GM19043 (cell line): ENCODE results near the gene PUM1.
"Not testable (repeated sequence)": the region's sequence is repeated elsewhere in the genome, so short reads cannot be mapped to it uniquely, and the experiment has no call there.

Source experiments
- ATAC-seq: cut with Tn5 transposase; IDR thresholded peaks from one replicate; pipeline ENCODE4 v1.9.1; 2021; ENCODE audit warnings: low read depth; ENCODE audit not compliant: unreplicated experiment

PUM1 gene

DNA sequence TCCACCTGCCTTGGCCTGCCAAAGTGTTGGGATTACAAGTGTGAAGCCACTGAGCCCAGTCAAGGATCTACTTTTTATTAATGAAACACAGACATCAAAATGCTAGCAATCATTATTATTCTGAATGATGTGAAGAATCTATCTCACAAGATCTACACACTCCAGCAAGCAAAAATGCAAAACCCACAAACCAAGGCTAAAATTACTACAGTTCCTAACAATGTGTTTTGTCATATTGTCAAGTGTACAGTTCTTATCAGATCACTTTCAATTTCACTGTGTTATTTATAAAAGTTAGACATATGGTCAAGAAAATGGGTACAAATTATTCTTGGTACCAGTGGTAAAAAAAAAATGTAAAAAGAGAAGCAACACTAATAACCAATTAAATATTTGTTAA lies 95.6 kb downstream of the PUM1 start:
- ATAC-seq = no peak

DNA sequence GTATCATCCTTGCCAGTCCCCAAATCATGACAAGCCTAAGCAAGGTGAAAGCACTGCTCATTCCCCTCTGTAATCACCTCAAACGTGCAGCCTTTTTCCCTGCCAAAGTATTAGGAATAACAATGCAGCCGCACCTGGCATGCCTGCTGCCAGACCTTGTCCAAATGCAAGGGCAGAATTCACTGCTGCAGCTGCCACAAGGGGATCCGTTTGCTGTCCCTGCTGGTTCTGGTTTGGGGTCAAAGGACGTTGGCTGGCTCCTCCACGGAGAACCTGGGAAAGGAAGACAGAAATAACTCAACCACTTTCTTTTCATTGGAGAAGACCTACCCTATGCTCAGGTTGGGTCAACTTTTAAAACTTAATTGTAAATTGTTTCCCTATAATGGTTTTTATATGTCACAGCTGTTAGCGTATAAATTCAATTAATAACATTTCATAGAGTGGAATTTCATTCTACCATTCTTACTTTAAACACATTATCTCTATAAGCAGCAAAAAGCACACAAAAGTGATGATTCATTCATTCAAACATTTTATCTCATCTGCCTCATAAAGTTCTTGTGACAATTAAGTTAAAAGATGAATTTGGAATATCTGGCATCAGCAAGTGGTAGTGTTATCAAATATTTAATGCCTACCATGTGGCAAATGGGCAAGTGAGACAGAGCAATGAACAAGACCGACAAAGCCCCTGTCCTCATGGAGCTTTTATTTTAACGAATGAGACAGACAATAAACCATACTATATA lies 97.1 kb downstream of the PUM1 start:
- no peak for ATAC-seq

DNA sequence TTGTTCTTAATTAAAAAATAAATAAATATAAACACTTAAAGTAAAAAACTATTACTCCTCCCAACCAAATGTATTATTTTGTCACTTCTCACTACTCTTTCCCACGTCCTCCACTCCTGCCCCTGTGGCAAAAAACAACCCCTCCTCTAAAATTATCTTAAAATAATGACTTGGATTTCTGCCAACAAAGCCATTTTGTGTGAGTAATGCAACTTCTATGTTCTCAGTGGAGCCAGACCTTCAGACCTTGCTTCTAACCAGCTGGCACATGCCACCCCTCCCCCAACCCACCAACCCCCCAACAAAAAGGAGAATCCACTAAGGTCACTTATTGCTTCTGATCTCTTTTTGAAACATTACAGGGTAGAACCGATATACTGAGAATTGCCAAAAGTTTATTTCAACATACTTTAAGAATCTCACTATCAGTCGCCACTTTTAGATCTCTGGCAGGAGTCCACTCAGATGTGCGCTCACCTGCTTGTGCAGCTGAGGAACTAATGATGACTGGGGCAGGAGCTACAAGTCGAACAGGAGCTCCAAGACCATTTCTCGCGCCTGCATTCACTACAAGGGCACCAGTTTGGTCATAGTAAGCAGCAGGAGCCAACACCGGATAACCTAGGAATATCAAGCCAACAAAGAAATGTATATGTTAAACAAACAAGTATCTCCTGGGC lies 98.7 kb downstream of the PUM1 start:
- no peak for ATAC-seq

DNA sequence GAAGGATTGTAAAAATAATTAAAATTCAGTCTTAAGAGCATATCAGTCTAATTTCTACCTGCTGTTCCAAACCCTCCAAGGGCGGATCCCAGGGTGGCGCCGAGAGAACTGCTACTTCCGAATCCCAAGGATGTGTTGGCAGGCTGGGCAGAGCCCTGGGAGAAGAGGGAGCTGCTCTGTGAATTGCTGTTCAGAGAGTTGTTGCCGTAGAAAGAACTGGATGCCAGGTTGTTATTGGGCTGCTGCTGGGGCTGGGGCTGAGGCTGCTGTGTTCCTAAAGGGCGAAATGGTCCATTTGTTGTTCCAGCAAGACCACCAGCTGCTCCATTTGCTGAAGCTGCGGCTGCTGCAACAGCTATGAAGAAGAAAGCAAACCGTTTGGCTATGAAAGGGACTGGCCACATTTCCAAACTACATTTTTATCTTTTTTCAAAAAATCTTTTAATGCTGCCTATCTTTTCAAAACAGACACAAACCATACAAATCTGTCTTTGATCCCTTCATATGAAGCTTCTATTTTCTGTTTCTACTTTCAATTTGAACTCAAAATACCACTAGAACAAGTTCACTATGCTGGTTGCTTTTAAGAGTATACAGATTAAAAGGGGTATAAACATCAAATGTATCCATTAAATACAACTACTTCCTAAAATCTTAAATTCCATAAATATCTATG lies 99.5 kb downstream of the PUM1 start:
- ATAC-seq = no peak

DNA sequence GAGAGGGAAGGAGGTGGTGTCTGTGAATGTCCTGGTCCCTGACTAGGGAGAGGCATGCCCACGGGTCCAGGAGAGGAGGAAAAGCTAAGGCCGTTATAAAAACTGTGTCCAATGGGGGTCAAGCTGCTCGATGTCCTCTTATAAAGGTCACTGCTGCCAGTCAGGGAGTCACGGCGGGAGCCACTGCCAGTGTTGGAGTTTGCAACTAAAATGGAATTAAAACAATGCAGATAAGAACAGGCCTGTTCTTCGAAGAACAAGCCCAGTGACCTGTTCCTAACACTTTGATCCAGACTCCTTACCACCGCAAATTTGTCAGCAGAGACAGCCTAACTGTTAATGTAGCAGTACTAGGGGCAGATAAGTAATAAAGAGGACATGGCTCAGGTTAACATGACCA lies 100.8 kb downstream of the PUM1 start:
- ATAC-seq = no peak

DNA sequence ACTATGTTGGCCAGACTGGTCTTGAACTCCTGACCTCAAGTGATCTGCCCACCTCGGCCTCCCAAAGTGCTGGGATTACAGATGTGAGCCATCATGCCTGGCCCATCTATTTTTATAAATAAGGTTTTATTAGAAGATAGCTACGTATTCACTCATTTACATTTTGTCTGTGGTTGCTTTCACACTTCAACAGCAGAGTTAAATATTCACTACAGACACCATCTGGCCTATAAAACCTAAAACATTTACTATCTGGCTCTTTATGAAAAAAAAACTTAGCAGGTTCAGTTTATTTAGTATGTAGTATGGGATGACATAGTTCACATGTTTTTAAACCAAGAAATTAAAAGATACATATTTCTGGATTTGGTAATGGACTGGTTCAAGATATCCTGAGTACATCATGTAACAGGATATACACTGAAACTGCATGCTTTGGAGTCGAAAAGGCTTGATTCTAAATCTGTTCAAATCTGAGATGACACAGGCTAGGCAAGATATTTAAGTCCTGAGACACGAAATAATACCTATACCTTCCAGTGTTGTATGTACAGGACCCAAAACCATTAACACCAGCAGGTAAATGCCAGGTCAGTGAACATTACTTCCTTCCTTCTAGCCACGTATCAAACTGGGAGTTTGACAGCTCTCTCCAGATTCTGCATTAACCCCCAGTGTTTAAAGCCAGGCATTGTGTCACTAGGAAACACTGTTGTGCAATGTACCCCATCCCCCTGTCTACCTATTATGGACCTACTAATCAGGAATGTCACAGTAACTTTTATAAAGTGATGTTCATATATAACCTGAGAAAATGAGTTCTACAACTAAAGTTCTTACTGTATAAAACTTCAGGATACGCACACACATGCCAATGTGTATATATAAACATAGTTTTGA lies 102.7 kb downstream of the PUM1 start:
- ATAC-seq = no peak

DNA sequence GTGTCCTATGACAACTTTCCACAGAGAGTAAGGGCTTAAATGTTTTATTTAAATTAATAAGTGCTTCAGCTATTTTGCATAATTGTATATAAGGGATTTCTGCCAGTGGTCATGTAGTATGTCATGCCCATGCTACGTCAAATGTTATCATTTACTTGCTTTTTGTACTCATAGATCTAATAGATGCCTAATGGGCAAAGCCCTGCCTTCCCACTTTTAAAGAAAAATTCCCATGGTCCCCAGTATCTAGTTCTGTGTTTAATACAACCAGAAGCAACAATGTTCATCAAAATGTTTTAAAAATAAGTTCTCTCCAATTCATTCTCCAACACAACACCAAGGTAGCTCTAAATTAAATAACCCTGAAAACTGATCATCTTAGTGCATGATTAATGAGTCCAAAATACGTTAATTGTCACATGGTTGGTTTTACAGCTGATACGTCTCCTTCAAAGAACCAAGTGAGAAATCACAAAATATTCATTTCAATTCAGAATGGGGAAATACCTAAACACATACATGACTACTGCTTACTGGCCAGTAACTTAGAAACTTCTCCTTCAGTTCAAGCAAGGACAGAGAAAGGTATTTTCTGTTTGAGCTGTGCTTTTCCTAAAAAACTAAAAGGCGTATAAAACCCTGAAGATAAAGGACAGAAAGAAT lies 107.8 kb downstream of the PUM1 start:
- ATAC-seq = no peak

DNA sequence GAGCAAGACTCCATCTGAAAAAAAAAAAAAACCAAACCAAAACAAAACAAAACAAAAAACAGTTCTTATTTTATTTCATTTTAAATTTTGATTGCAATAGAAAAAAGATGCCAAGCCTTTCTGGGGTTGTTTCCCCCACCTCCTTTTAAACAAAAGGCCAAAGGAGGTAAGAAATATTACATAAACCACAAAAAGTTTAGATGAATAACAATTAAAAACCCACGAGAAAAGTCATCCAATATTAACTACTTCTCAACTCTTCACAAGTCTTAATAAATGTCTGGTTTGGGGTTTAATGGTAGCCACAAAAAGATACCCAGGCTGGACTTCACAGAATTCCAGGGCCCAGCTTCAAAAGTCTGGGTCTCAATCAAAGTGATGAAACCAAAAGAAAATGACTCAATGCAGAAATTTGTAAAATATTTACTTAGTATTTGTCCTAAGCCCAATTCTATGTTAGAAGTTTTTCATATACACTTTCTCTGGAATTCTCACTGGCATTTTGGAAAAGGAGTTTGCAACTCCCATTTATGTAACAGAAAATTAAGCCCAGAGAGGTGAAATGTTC lies 110.0 kb downstream of the PUM1 start:
- ATAC-seq = no peak

DNA sequence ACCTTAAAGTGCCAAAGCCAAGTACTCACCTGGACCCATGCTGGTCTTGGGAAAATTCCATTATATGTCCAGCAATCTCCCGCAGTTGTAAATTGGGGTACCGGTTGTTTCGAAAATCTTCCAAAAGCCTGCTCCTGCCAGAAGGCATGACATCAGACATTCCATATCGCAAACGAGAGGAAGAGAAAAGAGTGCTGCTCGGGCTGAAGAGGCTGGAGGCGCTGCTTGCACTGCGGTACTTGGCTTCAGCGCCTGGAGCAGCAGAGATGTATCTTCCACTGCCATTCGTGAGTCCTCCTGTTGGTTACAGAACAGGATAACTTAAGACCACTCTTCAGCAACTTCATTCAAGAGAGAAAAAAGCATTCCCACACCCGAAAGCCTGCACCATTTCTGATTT lies 111.8 kb downstream of the PUM1 start:
- ATAC-seq = no peak

DNA sequence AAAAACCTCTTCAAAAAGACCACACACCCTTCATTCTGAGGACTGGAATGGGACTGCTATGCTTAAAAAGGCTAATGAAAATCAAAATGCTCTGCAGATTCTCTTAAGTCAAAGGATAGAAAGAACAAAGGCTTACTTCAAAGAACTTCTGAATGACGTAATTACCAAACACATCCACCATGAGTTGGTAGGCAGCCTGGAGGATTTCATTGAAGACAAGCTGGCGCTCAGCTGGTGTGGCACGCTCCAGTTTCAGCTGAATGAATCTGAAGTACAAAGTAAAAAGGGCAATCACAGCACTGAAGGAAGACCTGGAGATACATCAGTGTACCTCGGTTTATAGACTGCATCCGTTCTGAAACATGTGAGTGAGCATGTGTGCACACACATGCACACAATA lies 113.4 kb downstream of the PUM1 start:
- ATAC-seq = no peak

DNA sequence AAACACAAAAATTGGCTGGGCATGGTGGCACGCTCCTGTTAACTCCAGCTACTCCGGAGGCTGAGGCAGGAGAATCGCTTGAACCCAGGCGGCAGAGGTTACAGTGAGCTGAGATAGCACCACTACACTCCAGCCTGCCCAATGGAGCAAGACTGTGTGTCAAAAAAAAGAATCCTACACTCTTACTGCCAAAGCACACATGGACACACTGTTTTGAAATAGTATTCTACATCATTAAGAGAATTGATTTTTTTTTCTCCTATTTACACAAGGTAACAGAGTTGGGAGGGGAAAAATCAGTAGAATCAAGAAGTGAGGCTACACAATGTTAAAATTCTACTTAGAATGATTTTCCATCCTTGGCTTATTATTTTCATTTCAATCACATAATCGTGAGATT lies 114.8 kb downstream of the PUM1 start:
- no peak for ATAC-seq

DNA sequence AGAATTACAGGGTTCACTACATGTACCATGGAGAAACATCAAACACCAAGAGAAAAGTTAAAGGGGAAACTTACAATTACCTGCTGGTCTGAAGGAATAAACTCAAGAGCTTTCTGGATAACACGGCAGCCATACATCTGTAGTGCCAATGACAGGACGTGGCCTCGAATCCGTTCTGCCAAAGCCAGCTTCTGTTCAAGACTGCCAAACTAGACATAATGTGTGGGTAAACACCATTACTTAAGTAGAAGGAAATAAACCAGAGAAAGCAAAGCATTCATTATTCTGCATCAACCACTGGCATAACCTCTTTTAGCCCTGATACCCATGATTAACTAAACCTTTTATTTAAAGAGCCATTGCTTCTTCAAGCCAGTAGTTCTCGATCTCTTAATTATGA lies 115.5 kb downstream of the PUM1 start:
- no peak for ATAC-seq

DNA sequence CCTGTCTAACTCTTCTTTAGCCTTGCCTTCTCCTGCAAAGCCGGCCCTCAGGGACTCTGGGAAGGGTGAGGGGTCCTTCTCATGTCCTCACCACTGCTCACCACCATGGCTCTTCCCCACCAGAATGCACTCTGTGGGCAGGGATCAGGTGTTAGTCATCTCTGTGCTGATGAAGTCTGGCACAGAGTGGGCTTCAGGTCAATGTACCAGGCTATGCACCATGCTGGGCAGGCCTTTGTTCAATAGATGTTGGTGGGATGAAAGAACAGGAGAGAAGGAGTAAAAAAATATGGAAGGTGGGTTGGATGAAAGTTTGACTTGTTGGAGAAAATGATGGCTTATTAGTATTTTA lies 116.1 kb downstream of the PUM1 start:
- not testable (repeated sequence) for ATAC-seq

DNA sequence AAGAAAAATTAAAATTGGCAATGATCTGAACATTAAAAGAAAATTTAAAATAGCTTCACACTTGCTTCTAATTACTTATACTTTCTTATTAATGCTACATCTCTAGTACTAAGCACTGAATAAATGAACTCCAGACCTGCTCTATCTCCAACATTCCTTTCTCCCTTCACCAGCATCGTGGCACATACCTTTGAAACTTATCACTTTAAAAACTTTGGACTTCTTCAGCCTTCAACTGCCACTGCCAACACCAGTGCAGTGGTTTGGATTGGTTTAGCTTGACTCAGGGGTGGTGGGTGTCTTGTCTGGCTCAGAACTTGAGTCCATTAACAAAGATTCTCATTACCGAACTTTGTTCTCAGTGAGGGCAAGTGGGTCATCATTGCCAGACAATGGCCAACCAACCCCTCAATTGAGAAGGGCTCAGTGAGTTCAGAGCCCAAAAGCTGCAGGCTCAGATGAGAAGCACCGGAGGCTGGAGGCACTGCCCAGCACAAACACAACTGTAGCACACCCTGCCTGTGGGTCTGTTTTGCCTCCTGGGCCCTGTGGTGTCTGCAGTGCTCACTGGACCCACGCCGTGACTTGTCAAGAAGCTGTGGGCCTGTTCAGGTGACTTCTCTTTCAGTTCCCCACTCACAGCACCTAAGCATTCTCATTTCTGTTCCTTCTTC lies 116.6 kb downstream of the PUM1 start:
- ATAC-seq = not testable (repeated sequence)

DNA sequence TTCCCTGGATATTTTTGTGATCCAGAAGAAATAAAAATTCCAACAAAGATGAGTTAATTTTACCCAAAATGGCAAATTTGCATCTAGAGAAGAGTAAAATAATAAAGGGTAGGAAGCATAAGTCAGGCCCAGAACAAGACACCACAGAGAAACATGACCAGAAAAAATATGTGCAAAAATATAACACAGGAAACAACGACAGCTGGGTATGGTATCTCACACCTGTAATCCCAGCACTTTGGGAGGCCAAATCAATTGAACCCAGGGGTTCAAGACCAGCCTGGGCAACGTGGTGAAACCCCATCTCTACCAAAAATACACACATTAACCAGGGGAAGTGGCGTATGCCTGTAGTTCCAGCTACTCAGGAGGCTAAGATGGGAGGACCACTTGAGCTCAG lies 117.2 kb downstream of the PUM1 start:
- no peak for ATAC-seq

DNA sequence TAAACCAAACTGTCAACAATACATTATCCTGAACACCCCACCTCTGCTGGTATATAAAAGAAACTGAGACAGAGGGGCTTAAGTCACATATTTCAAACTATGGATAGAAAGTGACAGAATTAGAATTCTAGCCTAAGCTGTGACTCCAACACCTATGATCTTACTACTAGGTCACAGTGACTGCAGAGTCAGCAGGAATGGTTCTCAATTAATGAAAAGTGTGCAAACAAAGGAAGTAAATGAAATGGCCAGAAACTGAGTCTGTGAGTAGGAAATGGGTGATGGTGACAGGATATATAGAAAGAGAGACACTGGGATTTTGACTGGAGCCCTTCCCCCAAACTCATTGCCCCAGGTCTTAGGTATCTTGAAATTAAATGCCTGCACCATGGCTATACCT lies 118.3 kb downstream of the PUM1 start:
- no peak for ATAC-seq

DNA sequence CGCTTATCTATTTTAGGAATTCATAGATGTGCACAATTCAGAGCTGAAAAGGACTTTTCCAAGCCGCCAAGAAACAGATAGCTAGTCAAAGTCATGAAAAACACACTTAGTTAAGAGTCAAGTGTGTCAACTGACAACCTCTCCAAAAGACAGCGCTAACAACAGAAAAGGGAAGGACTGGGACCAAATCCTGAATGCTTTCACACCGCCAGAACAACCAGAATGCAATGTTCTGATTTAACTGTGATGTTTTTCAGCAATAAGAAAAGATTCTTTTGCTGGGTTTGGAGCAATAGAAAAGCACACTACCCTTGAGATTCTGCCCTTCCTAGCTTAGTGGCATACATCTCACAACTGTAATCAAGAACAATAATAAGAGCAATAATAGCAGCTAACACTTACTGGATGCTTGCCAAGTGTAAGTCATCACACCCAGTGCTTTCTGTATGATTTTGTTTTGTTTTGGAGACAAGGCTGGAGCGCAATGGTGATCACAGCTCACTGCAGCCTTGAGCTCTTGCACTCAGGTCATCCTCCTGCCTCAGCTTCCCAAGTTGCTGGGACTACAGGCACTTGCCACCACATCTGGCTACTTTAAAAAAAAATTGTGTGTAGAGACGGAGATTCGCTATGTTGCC lies 123.1 kb downstream of the PUM1 start:
- no peak for ATAC-seq

DNA sequence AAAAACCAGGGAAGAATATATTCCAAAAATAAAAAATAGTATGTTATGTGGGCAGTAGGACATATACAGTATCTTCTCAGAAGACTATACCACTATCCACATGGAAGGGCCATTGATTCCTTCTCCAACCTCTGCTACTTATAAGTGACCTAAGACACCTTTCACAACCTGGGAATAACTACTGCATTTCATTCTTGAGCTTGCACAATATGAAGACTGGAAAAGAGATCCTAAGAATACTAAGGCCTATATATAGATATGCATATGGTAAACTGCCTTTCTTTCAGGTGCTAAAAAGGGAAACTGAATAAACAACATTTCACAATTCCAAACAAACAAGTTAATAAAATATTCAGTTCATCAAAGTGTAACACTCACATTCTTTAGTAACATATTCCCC lies 125.0 kb downstream of the PUM1 start:
- no peak for ATAC-seq

DNA sequence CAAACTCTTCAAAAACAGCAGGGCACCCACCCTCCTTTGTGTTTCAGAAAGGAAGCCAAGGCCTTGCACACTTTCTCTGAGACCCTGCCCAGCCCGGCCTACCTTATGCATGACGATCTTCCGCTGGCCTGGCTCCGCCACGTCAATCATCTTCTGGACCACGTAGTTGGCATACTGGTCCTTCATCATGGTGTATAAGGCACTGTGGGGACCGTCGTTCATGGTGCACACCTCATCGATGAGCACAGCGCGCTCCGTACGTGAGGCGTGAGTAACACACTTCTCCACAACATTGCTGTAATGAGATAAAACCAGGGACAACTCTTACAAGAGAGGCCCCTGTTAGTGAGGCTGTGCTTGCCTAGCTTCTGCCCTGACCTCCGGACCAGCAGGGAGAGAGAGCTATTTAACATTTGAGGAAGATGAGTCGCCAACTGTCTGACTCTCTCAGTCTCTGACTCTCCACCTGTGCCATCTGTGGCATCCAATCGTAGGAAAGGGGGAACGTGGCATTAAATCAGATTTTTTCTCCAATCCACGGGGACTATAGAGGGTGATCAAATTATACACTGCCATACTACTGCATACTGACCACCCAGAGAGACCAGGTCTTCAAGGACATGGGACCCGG lies 128.9 kb downstream of the PUM1 start:
- ATAC-seq = no peak
